OCI-LY1 (cell line): ENCODE data around the gene UFC1.

Experiments
- EZH2 ChIP-seq: fragments of 200-600 bp; sonication (generic), shearing (Covaris generic); IDR thresholded peaks from 2 replicates; pipeline ENCODE4 v1.8.0; 2017; ENCODE audit warnings: borderline replicate concordance, mixed run types, mild to moderate bottlenecking, antibody characterized with exemption, low read length, moderate library complexity, mixed read lengths
- TF ChIP-seq, protein P1 (sequence below): fragments of 200-600 bp; sonication (generic), shearing (Covaris generic); IDR thresholded peaks from 2 replicates; pipeline ENCODE4 v1.5.1; 2017; ENCODE audit warnings: mild to moderate bottlenecking, antibody characterized with exemption, low read length, moderate library complexity, mixed read lengths

DNA sequence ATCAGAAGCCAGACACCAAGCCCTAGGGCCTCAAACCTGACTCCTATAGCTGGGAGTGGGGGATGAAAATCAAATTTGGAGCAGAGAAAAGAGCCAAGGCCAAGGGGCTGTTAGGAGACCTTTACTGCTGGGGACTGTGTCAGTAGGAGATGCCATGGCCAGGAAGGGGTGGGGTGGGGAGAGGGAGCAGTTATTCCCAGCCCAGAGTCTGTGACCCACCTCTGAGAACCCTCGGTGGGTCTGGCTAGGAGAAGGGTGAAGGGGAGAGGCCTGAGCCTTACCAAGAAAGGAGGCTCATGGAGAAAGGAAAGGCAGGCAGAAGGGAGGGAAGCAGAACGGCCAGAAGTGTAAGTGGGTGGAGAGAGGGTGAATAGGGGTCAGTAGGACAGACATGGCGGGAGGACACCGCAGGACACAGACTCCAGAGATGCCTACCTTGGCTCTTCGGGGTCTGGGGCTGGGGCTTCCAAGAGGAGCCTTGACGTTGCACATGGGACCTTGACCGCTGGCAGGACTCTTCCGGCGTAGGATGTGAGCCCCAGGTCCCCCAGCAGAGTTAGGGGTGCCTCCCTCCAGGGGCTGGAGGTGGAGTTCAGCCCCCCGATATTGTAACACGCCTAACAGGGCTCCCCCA lies 43.9 kb downstream of the UFC1 start:
- TF ChIP-seq, protein P1, sequence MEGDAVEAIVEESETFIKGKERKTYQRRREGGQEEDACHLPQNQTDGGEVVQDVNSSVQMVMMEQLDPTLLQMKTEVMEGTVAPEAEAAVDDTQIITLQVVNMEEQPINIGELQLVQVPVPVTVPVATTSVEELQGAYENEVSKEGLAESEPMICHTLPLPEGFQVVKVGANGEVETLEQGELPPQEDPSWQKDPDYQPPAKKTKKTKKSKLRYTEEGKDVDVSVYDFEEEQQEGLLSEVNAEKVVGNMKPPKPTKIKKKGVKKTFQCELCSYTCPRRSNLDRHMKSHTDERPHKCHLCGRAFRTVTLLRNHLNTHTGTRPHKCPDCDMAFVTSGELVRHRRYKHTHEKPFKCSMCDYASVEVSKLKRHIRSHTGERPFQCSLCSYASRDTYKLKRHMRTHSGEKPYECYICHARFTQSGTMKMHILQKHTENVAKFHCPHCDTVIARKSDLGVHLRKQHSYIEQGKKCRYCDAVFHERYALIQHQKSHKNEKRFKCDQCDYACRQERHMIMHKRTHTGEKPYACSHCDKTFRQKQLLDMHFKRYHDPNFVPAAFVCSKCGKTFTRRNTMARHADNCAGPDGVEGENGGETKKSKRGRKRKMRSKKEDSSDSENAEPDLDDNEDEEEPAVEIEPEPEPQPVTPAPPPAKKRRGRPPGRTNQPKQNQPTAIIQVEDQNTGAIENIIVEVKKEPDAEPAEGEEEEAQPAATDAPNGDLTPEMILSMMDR, result no peak
- TF ChIP-seq EZH2, result no peak
